GM23338 (cell line): ENCODE results near the gene CRBN.

Source experiments
- CTCF ChIP-seq, 2 experiments: fragments of 200-600 bp in 1 of 2; sonication (generic) in 1 of 2; conservative IDR thresholded peaks; 2 replicates each; pipeline versions ENCODE4 v1.5.1 to v1.6.1; 2016 to 2017; ENCODE audit warnings: antibody characterized with exemption in 2 of 2, low read depth in 2 of 2, mild to moderate bottlenecking in 2 of 2, moderate library complexity in 1 of 2
- POLR2AphosphoS5 ChIP-seq: IDR thresholded peaks from 2 replicates; pipeline ENCODE4 v1.6.1; 2016; ENCODE audit warnings: antibody characterized with exemption, low read depth

- TF ChIP-seq CTCF (conservative IDR thresholded peaks at IDR 0.05; ENCODE audit: low read depth in 2 of 2), result no peak
- TF ChIP-seq POLR2AphosphoS5, result no peak
Measured at GRCh38 chr3:3110299-3110630, 69.2 kb downstream of the CRBN start, which contains the start of gene IL5RA.
